ENCODE results near the gene IL5.
"Not testable (repeated sequence)": the region's sequence is repeated elsewhere in the genome, so short reads cannot be mapped to it uniquely, and the experiment has no call there.

Gene IL5

DNA sequence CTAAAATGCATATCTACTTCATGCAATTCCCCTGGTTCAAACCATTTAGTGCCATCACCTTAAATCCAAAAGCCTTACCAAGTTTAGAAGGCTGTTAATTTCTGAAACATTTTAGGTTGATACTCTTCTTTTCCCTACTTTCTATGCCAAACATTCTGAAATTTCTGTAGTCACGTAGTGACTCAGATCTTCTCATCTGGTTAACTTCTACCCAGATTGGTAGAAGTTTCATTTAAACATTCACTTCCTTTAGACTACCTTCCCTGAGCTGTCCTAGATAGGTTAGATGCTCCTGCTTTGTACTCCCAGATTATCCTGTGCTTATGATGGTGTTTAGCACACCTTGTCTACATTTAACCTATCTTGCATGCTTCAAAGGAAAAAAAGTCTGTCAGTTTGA, 23.3 kb upstream of the IL5 start:
- in situ Hi-C loops (cut with MboI; ENCODE audit: low sequenced_read_pairs, unreplicated experiment): no loop called here
- DNase-seq (ENCODE audit: low spot score): no peak
- TF ChIP-seq, protein P1, sequence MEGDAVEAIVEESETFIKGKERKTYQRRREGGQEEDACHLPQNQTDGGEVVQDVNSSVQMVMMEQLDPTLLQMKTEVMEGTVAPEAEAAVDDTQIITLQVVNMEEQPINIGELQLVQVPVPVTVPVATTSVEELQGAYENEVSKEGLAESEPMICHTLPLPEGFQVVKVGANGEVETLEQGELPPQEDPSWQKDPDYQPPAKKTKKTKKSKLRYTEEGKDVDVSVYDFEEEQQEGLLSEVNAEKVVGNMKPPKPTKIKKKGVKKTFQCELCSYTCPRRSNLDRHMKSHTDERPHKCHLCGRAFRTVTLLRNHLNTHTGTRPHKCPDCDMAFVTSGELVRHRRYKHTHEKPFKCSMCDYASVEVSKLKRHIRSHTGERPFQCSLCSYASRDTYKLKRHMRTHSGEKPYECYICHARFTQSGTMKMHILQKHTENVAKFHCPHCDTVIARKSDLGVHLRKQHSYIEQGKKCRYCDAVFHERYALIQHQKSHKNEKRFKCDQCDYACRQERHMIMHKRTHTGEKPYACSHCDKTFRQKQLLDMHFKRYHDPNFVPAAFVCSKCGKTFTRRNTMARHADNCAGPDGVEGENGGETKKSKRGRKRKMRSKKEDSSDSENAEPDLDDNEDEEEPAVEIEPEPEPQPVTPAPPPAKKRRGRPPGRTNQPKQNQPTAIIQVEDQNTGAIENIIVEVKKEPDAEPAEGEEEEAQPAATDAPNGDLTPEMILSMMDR (IDR thresholded peaks at IDR 0.05; ENCODE audit: borderline replicate concordance, control extremely low read depth, extremely low read depth, insufficient read depth, missing control alignments): no peak

DNA sequence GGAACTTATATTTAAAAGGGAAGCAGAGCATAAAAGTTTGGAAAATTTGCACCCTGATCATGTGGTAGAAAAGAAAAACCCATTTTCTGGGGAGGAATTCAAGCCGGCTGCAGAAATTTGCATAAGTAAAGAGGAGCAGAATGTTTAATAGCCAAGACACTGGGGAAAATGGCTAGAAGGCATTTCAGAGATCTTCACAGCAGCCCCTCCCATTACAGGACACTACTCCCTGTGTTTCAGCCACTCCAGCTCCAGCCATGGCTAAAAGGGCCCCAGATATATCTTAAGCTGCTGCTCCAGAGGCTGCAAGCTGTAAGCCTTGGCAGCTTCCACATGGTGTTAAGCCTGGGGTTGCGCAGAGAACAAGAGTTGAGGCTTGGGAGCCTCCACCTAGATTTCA, 21.2 kb upstream of the IL5 start:
- DNase-seq (ENCODE audit: low spot score); in situ Hi-C loops (cut with MboI; ENCODE audit: low sequenced_read_pairs, unreplicated experiment): not testable (repeated sequence)

DNA sequence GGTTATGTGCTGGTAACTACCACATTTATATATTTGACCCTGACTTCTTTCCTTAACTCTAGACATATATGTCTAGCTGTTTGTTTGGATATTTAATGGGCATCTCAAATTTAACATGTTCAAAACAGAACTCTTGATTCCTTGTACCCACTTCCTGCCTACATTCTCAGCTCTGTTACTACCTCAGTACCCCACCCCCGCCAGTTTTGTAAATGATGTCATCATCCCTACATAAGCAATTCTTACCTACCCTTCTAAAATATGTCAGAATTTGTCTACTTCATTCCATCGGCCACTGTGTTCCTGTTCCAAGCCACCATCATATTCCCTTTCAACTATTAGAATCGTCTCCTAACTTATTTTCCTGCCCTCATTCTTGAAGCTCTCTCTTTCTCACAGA, 18.3 kb upstream of the IL5 start:
- in situ Hi-C loops (cut with MboI; ENCODE audit: low sequenced_read_pairs, unreplicated experiment): no loop called here
- no peak for DNase-seq (ENCODE audit: low spot score)

DNA sequence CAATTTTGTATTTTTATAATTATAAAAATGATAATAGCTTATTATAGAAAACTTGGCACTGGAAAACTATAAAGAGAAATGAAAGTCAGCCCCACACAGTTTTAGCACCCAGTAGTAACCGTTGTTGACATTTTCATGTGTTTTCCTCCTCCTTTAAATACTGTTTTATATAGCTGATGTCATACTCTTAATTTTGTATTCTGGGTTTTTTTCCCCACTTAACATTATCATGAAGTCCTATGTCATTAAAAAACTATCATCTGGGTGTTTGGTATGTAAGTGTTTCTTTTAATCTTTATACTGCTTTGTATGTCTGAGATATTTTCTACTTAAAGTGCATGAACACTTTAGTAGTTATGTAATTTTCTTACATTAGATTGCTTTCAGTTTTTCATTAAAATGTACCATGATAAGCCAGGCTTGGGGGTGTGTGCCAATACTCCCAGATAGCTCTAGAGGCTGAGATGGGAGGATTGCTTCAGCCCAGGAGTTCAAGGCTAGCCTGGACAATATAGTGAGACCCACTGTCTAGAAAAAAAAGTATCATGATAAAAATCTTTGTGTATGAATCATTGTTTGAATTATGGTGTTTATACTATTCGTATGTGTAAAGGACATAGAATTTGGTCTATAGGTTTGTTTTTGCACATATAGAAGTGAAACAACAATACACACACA, 16.2 kb upstream of the IL5 start:
- in situ Hi-C loops (cut with MboI; ENCODE audit: low sequenced_read_pairs, unreplicated experiment): no loop called here
- TF ChIP-seq, protein P1 (IDR thresholded peaks at IDR 0.05; ENCODE audit: borderline replicate concordance, control extremely low read depth, extremely low read depth, insufficient read depth, missing control alignments): no peak

More for the DNA sequence above, 18.3 kb upstream of the IL5 start:
- TF ChIP-seq, protein P1 (IDR thresholded peaks at IDR 0.05; ENCODE audit: borderline replicate concordance, control extremely low read depth, extremely low read depth, insufficient read depth, missing control alignments): no peak

DNA sequence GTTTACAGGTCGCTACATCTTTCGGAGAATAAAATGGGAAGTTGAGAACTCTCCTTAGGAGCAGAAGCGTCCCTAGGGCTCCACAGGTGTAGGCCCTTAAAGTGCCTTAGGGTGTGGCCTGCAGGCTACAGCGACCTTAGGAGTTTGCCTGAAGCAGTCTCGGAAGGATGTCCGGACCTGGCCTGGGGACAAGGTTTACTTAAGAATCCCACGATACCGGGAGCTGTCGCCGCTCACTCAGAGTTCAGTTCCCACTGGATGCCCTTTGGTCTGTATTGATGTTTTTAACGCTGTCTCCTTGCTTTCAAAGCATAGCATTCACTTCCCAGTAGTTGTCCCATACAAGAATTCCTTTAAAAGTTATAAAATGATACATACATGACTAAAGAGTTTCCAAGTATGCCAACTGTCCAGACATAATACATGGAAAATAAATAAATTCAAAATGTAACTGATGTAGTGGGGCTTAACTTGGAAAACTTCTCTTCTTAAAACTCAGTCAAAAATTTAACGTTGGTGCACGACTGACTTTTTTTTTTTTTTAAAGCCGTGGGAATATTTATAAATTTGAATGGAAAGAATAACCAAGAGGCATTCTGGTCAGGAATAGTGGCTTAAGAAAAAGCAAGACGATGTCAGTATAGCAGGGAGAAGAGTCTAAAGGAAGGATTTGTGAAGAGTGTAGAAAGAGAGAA, 14.3 kb upstream of the IL5 start:
- peak; percentile 49 for DNase-seq (ENCODE audit: low spot score)
- TF ChIP-seq, protein P1 (IDR thresholded peaks at IDR 0.05; ENCODE audit: borderline replicate concordance, control extremely low read depth, extremely low read depth, insufficient read depth, missing control alignments): no peak
- in situ Hi-C loops (cut with MboI; ENCODE audit: low sequenced_read_pairs, unreplicated experiment): no loop called here

More for the DNA sequence above, 16.2 kb upstream of the IL5 start:
- no peak for DNase-seq (ENCODE audit: low spot score)

DNA sequence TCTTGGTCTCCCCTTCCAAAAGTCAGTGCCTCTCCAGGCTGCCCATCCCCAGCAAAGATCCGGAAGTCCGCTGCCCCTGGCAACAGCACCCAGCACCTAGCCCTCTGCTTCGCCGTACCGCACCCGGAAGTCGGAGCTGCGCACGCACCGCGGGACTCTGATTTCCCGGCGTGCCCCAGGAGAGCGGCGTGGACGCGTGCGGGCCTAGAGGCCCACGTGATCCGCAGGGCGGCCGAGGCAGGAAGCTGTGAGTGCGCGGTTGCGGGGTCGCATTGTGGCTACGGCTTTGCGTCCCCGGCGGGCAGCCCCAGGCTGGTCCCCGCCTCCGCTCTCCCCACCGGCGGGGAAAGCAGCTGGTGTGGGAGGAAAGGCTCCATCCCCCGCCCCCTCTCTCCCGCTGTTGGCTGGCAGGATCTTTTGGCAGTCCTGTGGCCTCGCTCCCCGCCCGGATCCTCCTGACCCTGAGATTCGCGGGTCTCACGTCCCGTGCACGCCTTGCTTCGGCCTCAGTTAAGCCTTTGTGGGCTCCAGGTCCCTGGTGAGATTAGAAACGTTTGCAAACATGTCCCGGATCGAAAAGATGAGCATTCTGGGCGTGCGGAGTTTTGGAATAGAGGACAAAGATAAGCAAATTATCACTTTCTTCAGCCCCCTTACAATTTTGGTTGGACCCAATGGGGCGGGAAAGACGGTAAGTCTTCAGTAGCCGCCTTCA, 13.6 kb upstream of the IL5 start, which contains the start of gene RAD50:
Gene RAD50 (plus strand): TSS at position 215 of the 715 bp plus-strand sequence. CDS start 348 bp downstream, at position 563.
- in situ Hi-C loops (cut with MboI; ENCODE audit: low sequenced_read_pairs, unreplicated experiment): no loop called here
- peak; percentile 94 for DNase-seq (ENCODE audit: low spot score)
- TF ChIP-seq, protein P1 (IDR thresholded peaks at IDR 0.05; ENCODE audit: borderline replicate concordance, control extremely low read depth, extremely low read depth, insufficient read depth, missing control alignments): no peak

All from GM13976 (cell line).